GM21423 (cell line): ENCODE results near the gene GON4L.
"Not testable (repeated sequence)": the region's sequence is repeated elsewhere in the genome, so short reads cannot be mapped to it uniquely, and the experiment has no call there.

Experiments used
- ATAC-seq: cut with Tn5 transposase; IDR thresholded peaks from one replicate; pipeline ENCODE4 v1.9.1; 2021; ENCODE audit warnings: mild to moderate bottlenecking, moderate library complexity; ENCODE audit not compliant: unreplicated experiment

Gene GON4L

GRCh38 chr1:155748141-155748540 lies 108.9 kb downstream of the GON4L start:
- ATAC-seq, result not testable (repeated sequence)

- not testable (repeated sequence) for ATAC-seq
Measured at GRCh38 chr1:155747586-155747985, 109.4 kb downstream of the GON4L start.

- ATAC-seq, result peak; percentile 87
Measured at GRCh38 chr1:155745284-155746228, 111.5 kb downstream of the GON4L start.

GRCh38 chr1:155744711-155745283 lies 112.2 kb downstream of the GON4L start:
- ATAC-seq, result no peak

GRCh38 chr1:155741908-155742307 lies 115.1 kb downstream of the GON4L start:
- no peak for ATAC-seq

GRCh38 chr1:155740995-155741394 lies 116.0 kb downstream of the GON4L start:
- no peak for ATAC-seq

- no peak for ATAC-seq
Measured at GRCh38 chr1:155729031-155729898, 127.7 kb downstream of the GON4L start.

GRCh38 chr1:155725142-155725541 lies 131.9 kb downstream of the GON4L start:
- ATAC-seq, result no peak

- no peak for ATAC-seq
Measured at GRCh38 chr1:155719703-155720102, 137.3 kb downstream of the GON4L start.

GRCh38 chr1:155718524-155719115 lies 138.4 kb downstream of the GON4L start:
- not testable (repeated sequence) for ATAC-seq

GRCh38 chr1:155717041-155717440 lies 140.0 kb downstream of the GON4L start:
- peak; percentile 72 for ATAC-seq

GRCh38 chr1:155715777-155716176 lies 141.2 kb downstream of the GON4L start:
- no peak for ATAC-seq

- not testable (repeated sequence) for ATAC-seq
Measured at GRCh38 chr1:155715056-155715455, 142.0 kb downstream of the GON4L start.

GRCh38 chr1:155713075-155713474 lies 143.9 kb downstream of the GON4L start:
- no peak for ATAC-seq

- ATAC-seq, result not testable (repeated sequence)
Measured at GRCh38 chr1:155712636-155713035, 144.4 kb downstream of the GON4L start.

- not testable (repeated sequence) for ATAC-seq
Measured at GRCh38 chr1:155711457-155711856, 145.6 kb downstream of the GON4L start.

- ATAC-seq, result no peak
Measured at GRCh38 chr1:155709391-155709790, 147.6 kb downstream of the GON4L start.

- ATAC-seq, result no peak
Measured at GRCh38 chr1:155706139-155706538, 150.9 kb downstream of the GON4L start.

GRCh38 chr1:155704414-155704813 lies 152.6 kb downstream of the GON4L start:
- not testable (repeated sequence) for ATAC-seq

- ATAC-seq, result no peak
Measured at GRCh38 chr1:155703216-155703615, 153.8 kb downstream of the GON4L start.

GRCh38 chr1:155701675-155702074 lies 155.3 kb downstream of the GON4L start:
- ATAC-seq, result not testable (repeated sequence)
